Measurements from ENCODE around the gene EXOC2. TPM values are rescaled to one million over a fixed set of nuclear protein-coding genes. Genes with fewer than 3 reads are reported as not detected.

EXOC2 gene
- total RNA-seq, 1 experiment from 2014 or later: 30.5 TPM

- intact Hi-C loops (cut with micrococcal nuclease; ENCODE audit: unreplicated experiment) (no loop called here), in situ Hi-C loops (cut with HindIII; ENCODE audit: low pct_unique_long_range_greater_than_20kb, low sequenced_read_pairs) (no loop called here)
- Histone ChIP-seq H3K9me3 (ENCODE audit: control insufficient read depth, insufficient read depth, low read depth, low read length) (no peaks in the 10 kb centered on the region), H3K27ac (ENCODE audit: low read length) (no peak overlapping the region), H3K27me3 (ENCODE audit: control insufficient read depth, insufficient read depth, low read length) (no peaks in the 10 kb centered on the region), H3K4me3 (ENCODE audit: low read depth in 2 of 2, low read length in 2 of 2) (no peak overlapping the region), H3K4me1 (ENCODE audit: control insufficient read depth, insufficient read depth, low read length) (no peaks in the 10 kb centered on the region), H3K36me3 (ENCODE audit: control insufficient read depth, insufficient read depth, low read length) (no peaks in the 10 kb centered on the region)
- POLR2A ChIA-PET: no interaction called here
- no TSS peak for BruUV-seq (replicated peaks)
- ATAC-seq (no peak), DNase-seq (ENCODE audit: low read depth, low spot score) (no peak)
- CTCF ChIA-PET: no interaction called here
- TF ChIP-seq CTCF (IDR thresholded peaks at IDR 0.05): no peak
- TF ChIP-seq TCF7L2 (IDR thresholded peaks at IDR 0.05; ENCODE audit: low read depth, low read length): no peak
- TF ChIP-seq POLR2AphosphoS5 (IDR thresholded peaks at IDR 0.05; ENCODE audit: low read depth, low read length): no peak
- TF ChIP-seq SIN3A (IDR thresholded peaks at IDR 0.05; ENCODE audit: borderline replicate concordance, insufficient read depth, low read depth, low read length): no peak
- TF ChIP-seq REST (IDR thresholded peaks at IDR 0.05; ENCODE audit: insufficient read depth in 1 of 2, low read depth in 2 of 2, low read length in 1 of 2): no peak
Measured at GRCh38 chr6:496649-497048, 196.3 kb downstream of the EXOC2 start.

- H3K4me3 ChIP-seq (ENCODE audit: low read depth in 2 of 2, low read length in 2 of 2): no peak overlapping the region
- H3K36me3 ChIP-seq (ENCODE audit: control insufficient read depth, insufficient read depth, low read length): no peaks in the 10 kb centered on the region
- DNase-seq (ENCODE audit: low read depth, low spot score) (no peak), ATAC-seq (no peak)
- no peaks in the 10 kb centered on the region for H3K9me3 ChIP-seq (ENCODE audit: control insufficient read depth, insufficient read depth, low read depth, low read length)
- POLR2A ChIA-PET: no interaction called here
- CTCF ChIA-PET: no interaction called here
- in situ Hi-C loops (cut with HindIII; ENCODE audit: low pct_unique_long_range_greater_than_20kb, low sequenced_read_pairs): no loop called here
- TF ChIP-seq SIN3A (IDR thresholded peaks at IDR 0.05; ENCODE audit: borderline replicate concordance, insufficient read depth, low read depth, low read length) (no peak), REST (IDR thresholded peaks at IDR 0.05; ENCODE audit: insufficient read depth in 1 of 2, low read depth in 2 of 2, low read length in 1 of 2) (no peak), POLR2AphosphoS5 (IDR thresholded peaks at IDR 0.05; ENCODE audit: low read depth, low read length) (no peak), TCF7L2 (IDR thresholded peaks at IDR 0.05; ENCODE audit: low read depth, low read length) (no peak), CTCF (IDR thresholded peaks at IDR 0.05) (no peak)
- H3K27me3 ChIP-seq (ENCODE audit: control insufficient read depth, insufficient read depth, low read length): no peaks in the 10 kb centered on the region
- BruUV-seq (replicated peaks): no TSS peak
- intact Hi-C loops (cut with micrococcal nuclease; ENCODE audit: unreplicated experiment): no loop called here
- H3K4me1 ChIP-seq (ENCODE audit: control insufficient read depth, insufficient read depth, low read length): no peaks in the 10 kb centered on the region
- H3K27ac ChIP-seq (ENCODE audit: low read length): no peak overlapping the region
Measured at GRCh38 chr6:494394-494793, 198.5 kb downstream of the EXOC2 start.

All from Panc1 (cell line).